Prostate gland (tissue), 2 donors: ENCODE data around the gene FLRT1. TPM values are rescaled to one million over a fixed set of nuclear protein-coding genes. Genes with fewer than 3 reads are reported as not detected.

Experiments
- DNase-seq: peaks from one replicate; pipeline ENCODE4 v3.0.0-alpha.2; 2019; ENCODE audit warnings: low spot score
- H3K27ac ChIP-seq, 2 donors: fragments of 200-600 bp; sonication (generic); 2 replicates each; pipeline ENCODE4 v1.5.1; 2017 to 2019
- H3K27me3 ChIP-seq: fragments of 200-600 bp; sonication (generic); replicated peaks from 2 replicates; pipeline ENCODE4 v1.5.1; 2019; ENCODE audit not compliant: insufficient read depth
- H3K36me3 ChIP-seq, 2 donors: fragments of 200-600 bp; sonication (generic); 1 replicate in 1 of 2; 2 replicates in 1 of 2; pipeline versions ENCODE4 v1.5.1 to v1.8.1; 2017 to 2019
- H3K4me1 ChIP-seq: fragments of 200-600 bp; sonication (generic); replicated peaks from 2 replicates; pipeline ENCODE4 v1.5.1; 2019
- H3K4me3 ChIP-seq, 2 donors: fragments of 200-600 bp; sonication (generic); 2 replicates each; pipeline ENCODE4 v1.5.1; 2017 to 2019
- H3K9me3 ChIP-seq: fragments of 200-600 bp; sonication (generic); 2 replicates; pipeline ENCODE4 v1.5.1; 2017
- CTCF ChIP-seq, 4 experiments: fragments of 200-600 bp in 2 of 4; fragments of 450-650 bp in 2 of 4; sonication (generic) in 2 of 4; IDR thresholded peaks; 1 replicate in 3 of 4; 2 replicates in 1 of 4; pipeline ENCODE4 v1.5.1; 2016 to 2019; ENCODE audit warnings: antibody characterized with exemption in 4 of 4, mild to moderate bottlenecking in 2 of 4, moderate library complexity in 2 of 4
- POLR2A ChIP-seq: fragments of 450-650 bp; IDR thresholded peaks from one replicate; pipeline ENCODE4 v1.6.1; 2016; ENCODE audit warnings: antibody characterized with exemption, mild to moderate bottlenecking
- POLR2AphosphoS5 ChIP-seq: sonication (generic); formaldehyde crosslinking; IDR thresholded peaks from one replicate; pipeline ENCODE4 v1.6.1; 2017; ENCODE audit warnings: antibody characterized with exemption
- WGBS: methylation state at CpG from one replicate; pipeline ENCODE4 v1.1.5; 2018; 5-methylcytosine and 5-hydroxymethylcytosine counted together
- intact Hi-C: fragments of 100-400 bp; cut with DNase I; formaldehyde crosslinking; loops from one replicate; pipeline ENCODE4 v1.14.2; 2022
- total RNA-seq, 2 donors: library from RNA; depleted of rRNA; stranded (reverse); fragments of >200 nt; gene quantifications; one replicate each; pipeline ENCODE4 v1.1.0, GENCODE V29; 2016

Gene FLRT1
- total RNA-seq, 2 donors from 2014 or later: 0.36 to 0.57 TPM

GRCh38 chr11:64065141-64065465 lies 29.4 kb downstream of the FLRT1 start:
- TF ChIP-seq POLR2A (no peak), CTCF (IDR thresholded peaks at IDR 0.05) (no peak), POLR2AphosphoS5 (no peak)
- no peaks in the 10 kb centered on the region for H3K4me1 ChIP-seq
- intact Hi-C loops: no loop called here
- no peaks in the 10 kb centered on the region for H3K36me3 ChIP-seq
- peak overlapping the region in 1 of 2 donors; percentile 22 for H3K27ac ChIP-seq
- no peak for DNase-seq
- WGBS: 68% methylated on average over 11 of the region's 11 CpGs
- H3K27me3 ChIP-seq: no peaks in the 10 kb centered on the region
- no peak overlapping the region for H3K4me3 ChIP-seq
- no peaks in the 10 kb centered on the region for H3K9me3 ChIP-seq

- no peak for DNase-seq
- Histone ChIP-seq H3K4me1 (no peaks in the 10 kb centered on the region), H3K9me3 (no peaks in the 10 kb centered on the region), H3K27ac (no peak overlapping the region), H3K4me3 (no peak overlapping the region), H3K27me3 (no peaks in the 10 kb centered on the region), H3K36me3 (no peaks in the 10 kb centered on the region)
- WGBS: 89% methylated on average over 10 of the region's 10 CpGs
- TF ChIP-seq POLR2AphosphoS5: no peak
- TF ChIP-seq CTCF (IDR thresholded peaks at IDR 0.05): no peak
- no peak for TF ChIP-seq POLR2A
- intact Hi-C loops: no loop called here
Measured at GRCh38 chr11:64065712-64066111, 30.0 kb downstream of the FLRT1 start.

GRCh38 chr11:64067230-64067993 lies 31.7 kb downstream of the FLRT1 start:
- H3K27ac ChIP-seq: no peak overlapping the region
- intact Hi-C loops: no loop called here
- no peaks in the 10 kb centered on the region for H3K4me1 ChIP-seq
- H3K4me3 ChIP-seq: no peak overlapping the region
- TF ChIP-seq CTCF (IDR thresholded peaks at IDR 0.05) (no peak), POLR2A (no peak), POLR2AphosphoS5 (no peak)
- WGBS: 56% methylated on average over 24 of the region's 26 CpGs
- H3K36me3 ChIP-seq: no peaks in the 10 kb centered on the region
- no peaks in the 10 kb centered on the region for H3K9me3 ChIP-seq
- no peaks in the 10 kb centered on the region for H3K27me3 ChIP-seq
- no peak for DNase-seq

GRCh38 chr11:64068705-64069400 lies 33.1 kb downstream of the FLRT1 start:
- Histone ChIP-seq H3K36me3 (no peaks in the 10 kb centered on the region), H3K9me3 (no peaks in the 10 kb centered on the region), H3K27me3 (no peaks in the 10 kb centered on the region), H3K27ac (no peak overlapping the region), H3K4me1 (no peaks in the 10 kb centered on the region), H3K4me3 (no peak overlapping the region)
- no peak for DNase-seq
- no peak for TF ChIP-seq POLR2AphosphoS5
- WGBS: 87% methylated on average over 20 of the region's 20 CpGs
- intact Hi-C loops: no loop called here

- Histone ChIP-seq H3K36me3 (no peaks in the 10 kb centered on the region), H3K4me1 (no peaks in the 10 kb centered on the region), H3K27ac (no peak overlapping the region), H3K9me3 (no peaks in the 10 kb centered on the region), H3K27me3 (no peaks in the 10 kb centered on the region), H3K4me3 (no peak overlapping the region)
- intact Hi-C loops: no loop called here
- TF ChIP-seq CTCF (IDR thresholded peaks at IDR 0.05) (no peak), POLR2AphosphoS5 (no peak), POLR2A (no peak)
- DNase-seq: no peak
- WGBS: 69% methylated on average over 23 of the region's 23 CpGs
Measured at GRCh38 chr11:64069401-64070313, 33.9 kb downstream of the FLRT1 start.
